ENCODE results near the gene ITGA4.

DNA sequence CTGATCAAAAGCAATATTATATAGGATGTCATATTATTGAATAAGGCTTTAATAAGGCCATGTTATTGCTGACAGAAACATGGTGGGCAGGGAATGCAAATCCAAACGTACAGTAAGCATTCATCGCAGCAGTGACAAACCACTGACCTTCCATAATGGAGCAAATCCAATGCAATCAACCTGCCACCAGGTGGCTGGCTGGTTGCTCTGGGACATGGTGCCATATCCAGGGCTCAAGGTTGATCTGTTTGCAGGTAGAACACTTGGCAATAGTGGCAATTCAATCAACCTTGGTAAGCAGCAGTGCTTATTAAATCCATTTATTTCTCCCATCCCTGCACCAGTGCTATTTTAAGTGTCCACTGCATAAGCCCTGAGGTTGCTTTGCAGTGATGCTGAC, 124.3 kb downstream of the ITGA4 start:
- no peak for TF ChIP-seq CTCF (IDR thresholded peaks at IDR 0.05)
- TF ChIP-seq POLR2A (IDR thresholded peaks at IDR 0.05) = no peak
